H1 (cell line): ENCODE data around the gene CHST10.

Source experiments
- BRCA1 ChIP-seq: IDR thresholded peaks from 2 replicates; pipeline ENCODE4 v1.6.1; 2012; ENCODE audit warnings: low read depth, low read length, improper control_type of control experiment
- CHD2 ChIP-seq: IDR thresholded peaks from 2 replicates; pipeline ENCODE4 v1.6.1; 2012; ENCODE audit warnings: low read length, improper control_type of control experiment
- CHD7 ChIP-seq: fragments of 300-600 bp; sonication (generic); IDR thresholded peaks from 2 replicates; pipeline ENCODE4 v1.7.1; 2012; ENCODE audit warnings: low read length, moderate library complexity, mild to moderate bottlenecking, inconsistent platforms; ENCODE audit not compliant: insufficient replicate concordance
- CTCF ChIP-seq, 3 experiments: IDR thresholded peaks; 1 replicate in 2 of 3; 2 replicates in 1 of 3; pipeline versions ENCODE4 v1.5.1 to v1.6.1; 2011; ENCODE audit warnings: low read length in 3 of 3, mild to moderate bottlenecking in 3 of 3, inconsistent platforms in 2 of 3, low read depth in 1 of 3, moderate library complexity in 1 of 3; ENCODE audit not compliant: insufficient read depth in 1 of 3; ENCODE audit errors: control extremely low read depth in 1 of 3
- EZH2 ChIP-seq: fragments of 200-600 bp; sonication (generic); IDR thresholded peaks from 2 replicates; pipeline ENCODE4 v1.7.1; 2012; ENCODE audit warnings: low read depth, mild to moderate bottlenecking, moderate library complexity, low read length, inconsistent platforms; ENCODE audit not compliant: severe bottlenecking
- KDM1A ChIP-seq: fragments of 200-600, 300-600 bp; sonication (generic); IDR thresholded peaks from 2 replicates; pipeline ENCODE4 v1.7.1; 2016; ENCODE audit warnings: mild to moderate bottlenecking, low read length, borderline replicate concordance
- POLR2A ChIP-seq, 2 experiments: IDR thresholded peaks; 1 replicate in 1 of 2; 2 replicates in 1 of 2; pipeline ENCODE4 v1.6.1; 2011; ENCODE audit warnings: low read depth in 2 of 2, low read length in 2 of 2, mild to moderate bottlenecking in 2 of 2; ENCODE audit errors: control extremely low read depth in 1 of 2
- POLR2AphosphoS5 ChIP-seq: IDR thresholded peaks from 2 replicates; pipeline ENCODE4 v1.6.1; 2011; ENCODE audit warnings: low read depth, low read length
- TAF1 ChIP-seq: IDR thresholded peaks from 2 replicates; pipeline ENCODE4 v1.6.1; 2011; ENCODE audit warnings: mild to moderate bottlenecking, low read depth, low read length
- TCF12 ChIP-seq: IDR thresholded peaks from 2 replicates; pipeline ENCODE4 v1.6.1; 2011; ENCODE audit warnings: low read depth, mild to moderate bottlenecking, low read length
- USF2 ChIP-seq: IDR thresholded peaks from 2 replicates; pipeline ENCODE4 v1.6.1; 2011; ENCODE audit warnings: low read length, improper control_type of control experiment
- ZNF274 ChIP-seq: IDR thresholded peaks from 2 replicates; pipeline ENCODE4 v1.7.0; 2012; ENCODE audit warnings: low read length, borderline replicate concordance; ENCODE audit errors: extremely low read depth

- no peak for TF ChIP-seq TAF1
- no peak for TF ChIP-seq TCF12
- TF ChIP-seq CHD2 = no peak
- TF ChIP-seq CTCF (IDR thresholded peaks at IDR 0.05; ENCODE audit: control extremely low read depth in 1 of 3, insufficient read depth in 1 of 3, low read depth in 1 of 3, low read length in 3 of 3) = no peak
- TF ChIP-seq EZH2 = no peak
- TF ChIP-seq BRCA1 = no peak
- TF ChIP-seq POLR2AphosphoS5 = no peak
- TF ChIP-seq POLR2A (IDR thresholded peaks at IDR 0.05; ENCODE audit: control extremely low read depth in 1 of 2, low read depth in 2 of 2, low read length in 2 of 2) = no peak
- no peak for TF ChIP-seq KDM1A
- no peak for TF ChIP-seq ZNF274
- TF ChIP-seq CHD7 = no peak
- TF ChIP-seq USF2 = no peak
These were observed 2.4 kb upstream of the CHST10 start for GRCh38 chr2:100419915-100420314.
